PFSK-1 (cell line): ENCODE results near the gene NUDCD3. TPM values are rescaled to one million over a fixed set of nuclear protein-coding genes. Genes with fewer than 3 reads are reported as not detected.

Experiments
- FOXP2 ChIP-seq: optimal IDR thresholded peaks from 2 replicates; pipeline ENCODE3; 2011; ENCODE audit warnings: borderline replicate concordance, control low read depth, inconsistent platforms; ENCODE audit not compliant: insufficient read depth; ENCODE audit errors: extremely low read length, extremely low read depth
- POLR2AphosphoS5 ChIP-seq: IDR thresholded peaks from 2 replicates; pipeline ENCODE4 v1.6.1; 2012; ENCODE audit warnings: low read depth, mild to moderate bottlenecking, control low read depth, low read length, moderate library complexity
- REST ChIP-seq, 2 experiments: IDR thresholded peaks; 2 replicates each; pipeline versions ENCODE4 v1.6.1 to v1.8.0; 2011 to 2012; ENCODE audit warnings: low read depth in 2 of 2, low read length in 2 of 2, control low read depth in 1 of 2, inconsistent platforms in 1 of 2, mild to moderate bottlenecking in 1 of 2, moderate library complexity in 1 of 2; ENCODE audit not compliant: insufficient read depth in 1 of 2
- SIN3A ChIP-seq: IDR thresholded peaks from 2 replicates; pipeline ENCODE4 v1.6.1; 2012; ENCODE audit warnings: mild to moderate bottlenecking, low read length, moderate library complexity, borderline replicate concordance; ENCODE audit not compliant: insufficient read depth
- TAF1 ChIP-seq: IDR thresholded peaks from 2 replicates; pipeline ENCODE4 v1.6.1; 2012; ENCODE audit warnings: low read length, control low read depth, borderline replicate concordance; ENCODE audit not compliant: insufficient read depth
- polyA plus RNA-seq: library from polyadenylated mRNA; unstranded; fragments of >200 nt; gene quantifications from one replicate; pipeline ENCODE4 v1.2.1, GENCODE V29; 2012; ENCODE audit warnings: low read depth, missing spikeins; ENCODE audit not compliant: insufficient read length

The NUDCD3 gene
- 69.4 TPM for polyA plus RNA-seq

GRCh38 chr7:44490351-44491200 lies at the start of gene NUDCD3:
Gene NUDCD3 (minus strand): TSS chr7:44490658. CDS start chr7:44490600, 58 bp downstream.
- TF ChIP-seq REST (IDR thresholded peaks at IDR 0.05; ENCODE audit: insufficient read depth in 1 of 2, low read depth in 2 of 2, low read length in 2 of 2) (no peak; a peak in 1 of 4 replicates), TAF1 (peak; percentile 74; the same call in 1 of the 2 replicates), FOXP2 (no peak), POLR2AphosphoS5 (peak; percentile 64), SIN3A (0 out of 2 replicates have a peak, but pooled peaks have one; percentile 68)

GRCh38 chr7:44539669-44540506 lies 49.4 kb upstream of the NUDCD3 start:
- TF ChIP-seq TAF1 (no peak), SIN3A (no peak), FOXP2 (no peak), REST (IDR thresholded peaks at IDR 0.05; ENCODE audit: insufficient read depth in 1 of 2, low read depth in 2 of 2, low read length in 2 of 2) (no peak), POLR2AphosphoS5 (no peak)

GRCh38 chr7:44538798-44539668 lies 48.6 kb upstream of the NUDCD3 start:
- TF ChIP-seq TAF1 (no peak), REST (IDR thresholded peaks at IDR 0.05; ENCODE audit: insufficient read depth in 1 of 2, low read depth in 2 of 2, low read length in 2 of 2) (no peak), FOXP2 (no peak), SIN3A (no peak), POLR2AphosphoS5 (no peak)

GRCh38 chr7:44538093-44538797 lies 47.8 kb upstream of the NUDCD3 start:
- TF ChIP-seq TAF1: no peak
- TF ChIP-seq SIN3A: no peak
- TF ChIP-seq POLR2AphosphoS5: no peak
- TF ChIP-seq FOXP2: no peak
- TF ChIP-seq REST (IDR thresholded peaks at IDR 0.05; ENCODE audit: insufficient read depth in 1 of 2, low read depth in 2 of 2, low read length in 2 of 2): no peak
